OCI-LY7 (cell line): ENCODE data around the gene STXBP3.

Source experiments
- CTCF ChIP-seq: fragments of 200-600 bp; sonication (generic); conservative IDR thresholded peaks from 2 replicates; pipeline ENCODE4 v1.5.1; 2014; ENCODE audit warnings: mild to moderate bottlenecking, antibody characterized with exemption, low read length, moderate library complexity, mixed read lengths
- EZH2phosphoT487 ChIP-seq: fragments of 200-600 bp; sonication (generic); IDR thresholded peaks from 2 replicates; pipeline ENCODE4 v1.6.1; 2018; ENCODE audit warnings: low read depth, borderline replicate concordance, mild to moderate bottlenecking, mixed run types, antibody characterized with exemption, low read length, moderate library complexity, mixed read lengths

GRCh38 chr1:108750476-108751181 lies 4.2 kb downstream of the STXBP3 start:
- TF ChIP-seq CTCF, result no peak
- no peak for TF ChIP-seq EZH2phosphoT487
